A673 (cell line): ENCODE measurements around the gene CEP72.

ENCODE experiments used
- CTCF ChIP-seq: fragments of 300-800, 200-600 bp; sonication (generic); conservative IDR thresholded peaks from 2 replicates; pipeline ENCODE4 v1.5.1; 2017; ENCODE audit warnings: low read depth, mild to moderate bottlenecking, antibody characterized with exemption, low read length, moderate library complexity, mixed read lengths
- EZH2 ChIP-seq: fragments of 200-600 bp; sonication (generic); IDR thresholded peaks from 2 replicates; pipeline ENCODE4 v1.6.1; 2017; ENCODE audit warnings: borderline replicate concordance, low read depth, mild to moderate bottlenecking, mixed read lengths, antibody characterized with exemption, low read length; ENCODE audit not compliant: poor library complexity, severe bottlenecking

GRCh38 chr5:661891-662750, 50.0 kb downstream of the CEP72 start:
- TF ChIP-seq CTCF (no peak), EZH2 (no peak)
